Stimulated activated CD8-positive, alpha-beta memory T cell treated with anti-CD3 and anti-CD28 coated beads, Interleukin-7, amount 100 ng/mL, for 1 hour (primary cell): ENCODE data around the gene SAMD15.
"Not testable (repeated sequence)": the region's sequence is repeated elsewhere in the genome, so short reads cannot be mapped to it uniquely, and the experiment has no call there.

Experiments used
- DNase-seq, 2 donors: peaks; one replicate each; pipeline ENCODE4 v3.0.0-alpha.2; 2020; ENCODE audit warnings: low read depth in 2 of 2

SAMD15 gene

GRCh38 chr14:77376771-77377501, at the start of gene SAMD15, which contains the start of gene TMED8:
Gene SAMD15 (plus strand): TSS chr14:77377379. CDS start chr14:77377419, 40 bp downstream.
Gene TMED8 (minus strand): TSS chr14:77377094. CDS start chr14:77377053, 41 bp downstream.
- peak; percentile 49 to 57 for DNase-seq

- DNase-seq = no peak
These were observed 47.3 kb upstream of the SAMD15 start for GRCh38 chr14:77329872-77330271.

- no peak for DNase-seq
These were observed 41.6 kb upstream of the SAMD15 start for GRCh38 chr14:77335576-77335975.

GRCh38 chr14:77337255-77337654, 39.9 kb upstream of the SAMD15 start:
- DNase-seq = not testable (repeated sequence)

- DNase-seq = no peak
These were observed 39.3 kb upstream of the SAMD15 start for GRCh38 chr14:77337880-77338279.

- no peak for DNase-seq
These were observed 38.9 kb upstream of the SAMD15 start for GRCh38 chr14:77338302-77338701.

GRCh38 chr14:77339407-77339806, 37.8 kb upstream of the SAMD15 start:
- DNase-seq = no peak

GRCh38 chr14:77340389-77340788, 36.8 kb upstream of the SAMD15 start:
- no peak for DNase-seq

GRCh38 chr14:77342726-77343397, 34.3 kb upstream of the SAMD15 start:
- DNase-seq = no peak

- no peak for DNase-seq
These were observed 33.5 kb upstream of the SAMD15 start for GRCh38 chr14:77343662-77344061.

GRCh38 chr14:77344377-77344996, 32.7 kb upstream of the SAMD15 start:
- DNase-seq = no peak

GRCh38 chr14:77346495-77346894, 30.7 kb upstream of the SAMD15 start:
- no peak for DNase-seq

- DNase-seq = no peak
These were observed 29.4 kb upstream of the SAMD15 start for GRCh38 chr14:77347751-77348150.

GRCh38 chr14:77353469-77354141, 23.6 kb upstream of the SAMD15 start:
- no peak for DNase-seq

- DNase-seq = no peak
These were observed 21.4 kb upstream of the SAMD15 start for GRCh38 chr14:77355811-77356210.

- DNase-seq = no peak
These were observed 20.3 kb upstream of the SAMD15 start for GRCh38 chr14:77356899-77357298.

- DNase-seq = no peak
These were observed 17.6 kb upstream of the SAMD15 start for GRCh38 chr14:77359626-77360025.

- no peak for DNase-seq
These were observed 13.0 kb upstream of the SAMD15 start for GRCh38 chr14:77364146-77364545.

GRCh38 chr14:77369285-77369684, 7.9 kb upstream of the SAMD15 start:
- DNase-seq = no peak

- no peak for DNase-seq
These were observed 4.8 kb upstream of the SAMD15 start for GRCh38 chr14:77372304-77372841.

GRCh38 chr14:77375164-77375950, 1.8 kb upstream of the SAMD15 start:
- DNase-seq = no peak
